Astrocyte of the cerebellum (primary cell): ENCODE measurements around the gene TBCCD1.
A peak's percentile ranks its signal among the peaks of the same experiment; 100 is the strongest.

Experiments
- DNase-seq: peaks from one replicate; pipeline ENCODE4 v3.0.0-alpha.2; 2011; ENCODE audit warnings: low read depth
- H3K4me3 ChIP-seq: 2 replicates; pipeline ENCODE4 v1.5.1; 2011; ENCODE audit warnings: mild to moderate bottlenecking, low read depth, low read length, moderate library complexity
- in situ Hi-C: cut with HindIII; loops from 2 replicates; pipeline ENCODE4 v1.10.0; 2017; ENCODE audit warnings: low sequenced_read_pairs
- TF ChIP-seq, protein P1 (sequence below): IDR thresholded peaks from 2 replicates; pipeline ENCODE4 v1.5.1; 2012; ENCODE audit warnings: low read length, low read depth, moderate library complexity, mild to moderate bottlenecking; ENCODE audit errors: missing control alignments

TBCCD1 gene

DNA sequence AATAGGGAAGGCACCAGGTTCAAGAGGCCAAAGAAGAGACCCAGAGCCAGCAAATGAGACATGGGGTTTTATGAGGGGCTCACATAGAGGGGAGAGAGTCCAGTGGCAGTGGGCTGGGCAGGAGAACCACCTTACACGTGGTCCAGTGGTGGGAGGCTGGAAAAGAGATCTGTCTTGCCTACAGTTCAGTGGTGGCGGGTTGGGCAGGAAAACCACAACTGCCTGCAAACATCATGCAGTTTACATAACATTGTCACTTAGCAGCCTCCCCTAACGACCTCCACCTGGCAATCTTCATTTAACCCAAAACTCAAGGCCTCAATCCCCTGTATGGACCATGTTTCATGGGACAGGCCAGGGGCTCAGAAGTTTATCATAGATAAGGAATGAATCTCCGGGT lies 52.0 kb downstream of the TBCCD1 start:
- in situ Hi-C loops: no loop called here
- TF ChIP-seq, protein P1, sequence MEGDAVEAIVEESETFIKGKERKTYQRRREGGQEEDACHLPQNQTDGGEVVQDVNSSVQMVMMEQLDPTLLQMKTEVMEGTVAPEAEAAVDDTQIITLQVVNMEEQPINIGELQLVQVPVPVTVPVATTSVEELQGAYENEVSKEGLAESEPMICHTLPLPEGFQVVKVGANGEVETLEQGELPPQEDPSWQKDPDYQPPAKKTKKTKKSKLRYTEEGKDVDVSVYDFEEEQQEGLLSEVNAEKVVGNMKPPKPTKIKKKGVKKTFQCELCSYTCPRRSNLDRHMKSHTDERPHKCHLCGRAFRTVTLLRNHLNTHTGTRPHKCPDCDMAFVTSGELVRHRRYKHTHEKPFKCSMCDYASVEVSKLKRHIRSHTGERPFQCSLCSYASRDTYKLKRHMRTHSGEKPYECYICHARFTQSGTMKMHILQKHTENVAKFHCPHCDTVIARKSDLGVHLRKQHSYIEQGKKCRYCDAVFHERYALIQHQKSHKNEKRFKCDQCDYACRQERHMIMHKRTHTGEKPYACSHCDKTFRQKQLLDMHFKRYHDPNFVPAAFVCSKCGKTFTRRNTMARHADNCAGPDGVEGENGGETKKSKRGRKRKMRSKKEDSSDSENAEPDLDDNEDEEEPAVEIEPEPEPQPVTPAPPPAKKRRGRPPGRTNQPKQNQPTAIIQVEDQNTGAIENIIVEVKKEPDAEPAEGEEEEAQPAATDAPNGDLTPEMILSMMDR: no peak
- DNase-seq: no peak
- H3K4me3 ChIP-seq: no peak overlapping the region

DNA sequence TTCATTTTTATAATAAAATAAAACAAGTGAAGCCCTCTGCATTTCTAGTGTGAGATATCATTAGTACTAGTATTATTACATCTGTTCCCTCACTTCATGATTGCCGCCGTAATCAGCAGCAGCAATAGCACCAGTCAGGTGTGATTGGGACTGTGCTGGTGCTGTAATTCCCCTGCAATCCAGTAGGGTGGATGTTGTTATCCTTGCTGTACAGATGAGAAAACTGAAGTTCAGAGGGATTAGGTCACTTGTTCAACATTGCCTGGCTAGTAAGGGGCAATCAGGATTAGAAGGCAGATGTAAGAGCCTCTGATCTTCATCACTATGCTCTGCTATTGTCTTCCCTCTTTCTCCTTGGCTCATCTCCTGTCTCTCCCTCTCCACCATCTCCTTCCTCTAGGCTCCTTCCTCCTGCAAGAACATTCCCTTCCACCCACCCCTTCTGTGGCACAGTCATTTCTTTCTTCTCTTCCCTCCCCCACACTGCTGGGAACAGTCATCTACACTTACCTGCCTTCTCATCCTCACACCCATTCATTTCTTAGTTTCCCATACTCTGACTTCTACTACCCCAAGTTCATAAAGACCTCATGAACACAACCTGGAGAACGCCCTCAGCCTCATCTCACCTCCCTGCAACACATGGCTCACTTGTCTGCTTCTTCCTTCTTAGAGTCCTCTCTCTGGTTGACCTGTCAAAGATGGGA lies 52.7 kb downstream of the TBCCD1 start:
- H3K4me3 ChIP-seq: no peak overlapping the region
- DNase-seq: no peak
- in situ Hi-C loops: no loop called here
- TF ChIP-seq, protein P1: peak; percentile 48

DNA sequence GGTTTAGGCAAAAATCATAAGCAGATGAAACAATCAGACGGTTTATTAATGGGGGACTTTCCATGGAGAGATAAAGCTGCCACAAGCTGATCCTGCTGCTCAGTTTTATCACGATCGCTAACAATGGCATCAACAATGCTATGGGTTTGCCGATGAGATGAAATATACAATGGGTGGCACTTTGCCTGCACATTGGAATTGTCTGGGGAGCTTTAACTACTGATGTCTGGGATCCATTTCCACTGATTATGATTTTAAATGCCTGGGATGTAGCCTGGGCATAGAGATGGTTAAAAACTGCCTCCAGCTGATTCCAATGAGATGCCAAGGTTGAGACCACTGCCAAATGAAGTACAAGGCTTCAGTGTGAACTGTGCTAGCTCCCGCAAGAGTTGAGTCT lies 53.8 kb downstream of the TBCCD1 start:
- TF ChIP-seq, protein P1: no peak
- no peak for DNase-seq
- no peak overlapping the region for H3K4me3 ChIP-seq
- in situ Hi-C loops: no loop called here

DNA sequence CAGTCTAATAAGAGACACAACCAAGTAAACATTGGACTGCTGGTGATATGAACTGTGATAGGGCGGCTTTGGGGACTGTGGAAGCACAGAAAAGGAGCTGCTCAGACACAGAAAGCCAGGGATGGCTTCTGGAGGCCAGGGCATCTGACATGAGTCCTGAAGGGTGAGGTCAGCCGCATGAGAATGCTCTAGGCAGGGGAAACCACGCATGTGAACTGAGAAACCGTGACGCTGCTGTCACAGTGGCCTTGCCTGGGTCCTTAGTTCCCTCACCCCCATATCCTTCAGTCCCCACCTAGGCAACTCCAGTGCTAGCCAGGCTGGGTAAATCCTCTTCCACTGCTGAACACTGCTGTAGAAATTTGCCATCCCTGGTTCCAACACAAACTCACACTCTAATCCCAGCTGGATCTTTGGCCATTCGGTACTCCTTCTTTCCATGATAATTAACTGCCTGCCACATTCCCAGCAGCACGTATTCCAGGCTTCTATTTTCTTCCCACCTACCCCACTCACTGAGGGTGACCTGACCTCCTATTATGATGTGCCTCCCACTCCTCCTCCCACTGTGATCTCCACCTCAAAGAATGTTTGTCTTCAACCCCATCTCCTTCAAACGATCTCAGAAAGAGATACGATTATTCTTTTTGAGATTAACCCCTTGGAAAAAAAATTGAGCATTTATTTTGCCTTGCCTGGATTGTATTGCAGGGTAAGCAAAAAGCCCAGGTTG lies 54.4 kb downstream of the TBCCD1 start:
- TF ChIP-seq, protein P1: no peak
- in situ Hi-C loops: no loop called here
- no peak overlapping the region for H3K4me3 ChIP-seq
- no peak for DNase-seq

DNA sequence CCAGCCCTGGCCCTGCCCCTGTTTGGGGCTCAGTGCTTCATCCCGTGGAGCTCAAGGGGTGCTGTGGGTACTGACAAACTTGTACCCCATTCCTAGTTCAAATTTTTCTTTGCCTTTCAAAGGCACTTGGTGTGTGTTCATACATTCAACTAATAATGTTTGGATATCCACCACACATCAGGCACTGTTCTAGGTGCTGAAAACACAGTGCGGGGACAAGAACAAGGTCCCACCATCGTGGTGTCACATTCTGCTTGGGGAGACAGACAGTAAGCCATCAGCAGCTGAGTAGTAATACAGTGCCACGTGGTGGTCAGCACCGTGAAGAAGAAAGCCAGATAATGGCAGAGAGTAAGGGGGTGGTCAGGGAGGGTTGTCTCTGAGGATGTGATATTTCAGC lies 55.4 kb downstream of the TBCCD1 start:
- in situ Hi-C loops: no loop called here
- no peak overlapping the region for H3K4me3 ChIP-seq
- no peak for DNase-seq
- TF ChIP-seq, protein P1: no peak

DNA sequence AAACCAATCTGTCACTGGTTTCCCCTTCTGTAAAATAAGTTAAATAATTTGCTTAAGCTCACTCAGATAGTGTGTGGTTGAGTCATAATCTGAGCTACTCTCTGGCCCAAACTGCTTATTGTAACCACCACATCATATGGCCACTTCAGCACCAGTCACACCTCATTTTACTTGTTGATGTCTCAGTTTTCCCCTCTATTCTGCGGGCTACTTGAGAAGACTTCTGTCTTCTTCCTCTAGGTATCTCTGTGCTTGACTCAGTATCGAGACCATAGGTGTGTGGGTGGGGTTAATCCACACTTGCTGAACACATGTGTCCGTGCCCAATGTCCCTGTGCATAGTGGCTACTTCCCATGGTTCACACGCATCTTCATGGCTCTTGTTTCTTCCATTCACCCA lies 55.9 kb downstream of the TBCCD1 start:
- TF ChIP-seq, protein P1: no peak
- in situ Hi-C loops: no loop called here
- H3K4me3 ChIP-seq: no peak overlapping the region
- no peak for DNase-seq
